A549 (cell line): ENCODE measurements around the gene TSPAN14. TPM values are rescaled to one million over a fixed set of nuclear protein-coding genes. Genes with fewer than 3 reads are reported as not detected.

Source experiments
- ATAC-seq, 2 experiments: fragments of 200-7000 bp in 1 of 2; fragments of >200 bp in 1 of 2; cut with Nextera tagmentation in 1 of 2; cut with Tn5 transposase in 1 of 2; 3 replicates each; pipeline versions ENCODE4 v1.8.0 to v1.9.1; 2018 to 2020; ENCODE audit warnings: mild to moderate bottlenecking in 1 of 2, moderate library complexity in 1 of 2
- CTCF ChIA-PET: fragments of 300-600 bp; sonication (Branson Sonifier 250); formaldehyde crosslinking; extraction: SDS; loops from one replicate; lab custom pipeline; 2021; ENCODE audit warnings: antibody characterized with exemption, inconsistent platforms; lab: Yijun Ruan, JAX
- POLR2A ChIA-PET: fragments of 350-600 bp; formaldehyde crosslinking; extraction: SDS; loops from one replicate; lab custom pipeline; 2021; ENCODE audit warnings: antibody characterized with exemption, inconsistent platforms; lab: Yijun Ruan, JAX
- DNase-seq, 2 experiments: peaks; one replicate each; pipeline versions ENCODE4 v3.0.0 to v3.0.0-alpha.2; 2011 to 2016; ENCODE audit warnings: low read depth in 1 of 2, low spot score in 1 of 2
- FAIRE-seq: peaks from 2 replicates; lab custom pipeline; 2011; peaks lifted over from hg19 to GRCh38; lab: Jason Lieb, UNC
- H3K27ac ChIP-seq, 2 experiments: fragments of >200 bp; sonication (Bioruptor Twin); formaldehyde crosslinking; 3 replicates each; pipeline ENCODE4 v1.5.1; 2016 to 2017
- H3K4me1 ChIP-seq: fragments of >200 bp; sonication (Bioruptor Twin); formaldehyde crosslinking; 3 replicates; pipeline ENCODE4 v1.6.1; 2016
- H3K4me2 ChIP-seq: fragments of >200 bp; sonication (Bioruptor Twin); formaldehyde crosslinking; 3 replicates; pipeline ENCODE4 v1.6.1; 2016
- H3K4me3 ChIP-seq: fragments of >200 bp; sonication (Bioruptor Twin); formaldehyde crosslinking; 3 replicates; pipeline ENCODE4 v1.5.1; 2016
- H3K9me3 ChIP-seq: fragments of >200 bp; sonication (Bioruptor Twin); formaldehyde crosslinking; 3 replicates; pipeline ENCODE4 v1.6.1; 2016
- CEBPB ChIP-seq, 2 experiments: fragments of >200 bp in 1 of 2; sonication (Bioruptor Twin) in 1 of 2; formaldehyde crosslinking in 1 of 2; IDR thresholded peaks; 2 replicates each; pipeline ENCODE4 v1.6.1; 2012 to 2016
- FOSL2 ChIP-seq, 2 experiments: fragments of 450-650 bp in 1 of 2; fragments of >200 bp in 1 of 2; sonication (Bioruptor Twin) in 1 of 2; formaldehyde crosslinking; IDR thresholded peaks; 2 replicates each; pipeline versions ENCODE4 v1.5.0 to v1.6.1; 2016 to 2020; ENCODE audit warnings: mild to moderate bottlenecking in 1 of 2, moderate library complexity in 1 of 2
- GATA3 ChIP-seq: IDR thresholded peaks from 2 replicates; pipeline ENCODE4 v1.6.1; 2012; ENCODE audit warnings: borderline replicate concordance
- HOXB13 ChIP-seq: fragments of 250-450 bp; sonication (Bioruptor Pico); IDR thresholded peaks from 2 replicates; pipeline ENCODE4 v1.5.0; 2020; ENCODE audit warnings: low read depth, mild to moderate bottlenecking, moderate library complexity
- JUN ChIP-seq, 2 experiments: fragments of >200 bp; sonication (Bioruptor Twin); formaldehyde crosslinking; IDR thresholded peaks; 2 replicates in 1 of 2; 3 replicates in 1 of 2; pipeline ENCODE4 v1.6.1; 2016 to 2017
- KDM1A ChIP-seq: fragments of 200-600 bp; sonication (generic); IDR thresholded peaks from 2 replicates; pipeline ENCODE4 v1.6.1; 2016; ENCODE audit warnings: low read depth, mild to moderate bottlenecking
- MYC ChIP-seq: IDR thresholded peaks from 2 replicates; pipeline ENCODE4 v1.6.1; 2012; ENCODE audit warnings: mild to moderate bottlenecking, inconsistent platforms, low read length, improper control_type of control experiment, borderline replicate concordance
- NPAS2 ChIP-seq: fragments of 250-450 bp; sonication (Bioruptor Pico); IDR thresholded peaks from 2 replicates; pipeline ENCODE4 v1.8.0; 2022; ENCODE audit warnings: mild to moderate bottlenecking, moderate library complexity, borderline replicate concordance
- NR3C1 ChIP-seq: fragments of >200 bp; sonication (Bioruptor Twin); formaldehyde crosslinking; IDR thresholded peaks from 3 replicates; pipeline ENCODE4 v1.6.1; 2017
- PHF8 ChIP-seq: fragments of 200-600 bp; sonication (generic); IDR thresholded peaks from 2 replicates; pipeline ENCODE4 v1.6.1; 2016; ENCODE audit warnings: low read depth, mild to moderate bottlenecking, antibody characterized with exemption, moderate library complexity, borderline replicate concordance
- POLR2AphosphoS2 ChIP-seq: conservative IDR thresholded peaks from 2 replicates; pipeline ENCODE4 v1.6.1; 2012; ENCODE audit warnings: low read length, improper control_type of control experiment, inconsistent platforms
- RAD21 ChIP-seq, 2 experiments: fragments of >200 bp in 1 of 2; sonication (Bioruptor Twin) in 1 of 2; formaldehyde crosslinking in 1 of 2; IDR thresholded peaks in 1 of 2; conservative IDR thresholded peaks in 1 of 2; 2 replicates in 1 of 2; 3 replicates in 1 of 2; pipeline ENCODE4 v1.6.1; 2012 to 2018; ENCODE audit warnings: inconsistent platforms in 1 of 2
- RARB ChIP-seq: fragments of 250-450 bp; sonication (Bioruptor Pico); IDR thresholded peaks from 2 replicates; pipeline ENCODE4 v1.8.0; 2021; ENCODE audit warnings: mild to moderate bottlenecking, moderate library complexity
- RNF2 ChIP-seq: fragments of 200-600 bp; sonication (generic); IDR thresholded peaks from 2 replicates; pipeline ENCODE4 v1.6.1; 2016; ENCODE audit warnings: low read depth, mild to moderate bottlenecking, antibody characterized with exemption, moderate library complexity, borderline replicate concordance
- TP53 ChIP-seq: fragments of 250-450 bp; sonication (Bioruptor Pico); IDR thresholded peaks from 2 replicates; pipeline ENCODE4 v1.5.0; 2021; ENCODE audit warnings: mild to moderate bottlenecking, moderate library complexity
- ZFP36 ChIP-seq: fragments of 450-650 bp; IDR thresholded peaks from 2 replicates; pipeline ENCODE4 v1.6.1; 2014; ENCODE audit warnings: borderline replicate concordance; ENCODE audit not compliant: partially characterized antibody
- ZSCAN20 ChIP-seq: fragments of 250-450 bp; sonication (Bioruptor Pico); IDR thresholded peaks from 2 replicates; pipeline ENCODE4 v1.8.0; 2022; ENCODE audit warnings: mild to moderate bottlenecking, moderate library complexity
- WGBS: methylation state at CpG from one replicate; pipeline ENCODE4 v1.1.6; 2017; ENCODE audit errors: missing lambda C conversion rate; 5-methylcytosine and 5-hydroxymethylcytosine counted together
- polyA plus RNA-seq, 4 experiments: library from polyadenylated mRNA; depleted of rRNA in 3 of 4; stranded (reverse); fragments of >200 nt; fragmentation: RNase III in 1 of 4; extraction: RNeasy Plus Mini Kit Qiagen cat#74134 plus additional on column Dnase treatment in 1 of 4; gene quantifications; 2 replicates in 3 of 4; 3 replicates in 1 of 4; pipeline ENCODE4 v1.2.3, GENCODE V29; 2011 to 2017
- TF ChIP-seq, protein P1 (sequence below): fragments of >200 bp; sonication (Bioruptor Twin); formaldehyde crosslinking; IDR thresholded peaks from 2 replicates; pipeline ENCODE4 v1.6.1; 2016
- TF ChIP-seq, protein P2 (sequence below): fragments of 200-600 bp; sonication (generic); IDR thresholded peaks from 2 replicates; pipeline ENCODE4 v1.6.1; 2016; ENCODE audit warnings: antibody characterized with exemption, mild to moderate bottlenecking, moderate library complexity
- TF ChIP-seq, protein P3 (sequence below): IDR thresholded peaks from 2 replicates; pipeline ENCODE4 v1.6.1; 2012

The TSPAN14 gene
- polyA plus RNA-seq, 2 of the 4 experiments (the other 2 are of a cell fraction) = 87.0 to 124 TPM

DNA sequence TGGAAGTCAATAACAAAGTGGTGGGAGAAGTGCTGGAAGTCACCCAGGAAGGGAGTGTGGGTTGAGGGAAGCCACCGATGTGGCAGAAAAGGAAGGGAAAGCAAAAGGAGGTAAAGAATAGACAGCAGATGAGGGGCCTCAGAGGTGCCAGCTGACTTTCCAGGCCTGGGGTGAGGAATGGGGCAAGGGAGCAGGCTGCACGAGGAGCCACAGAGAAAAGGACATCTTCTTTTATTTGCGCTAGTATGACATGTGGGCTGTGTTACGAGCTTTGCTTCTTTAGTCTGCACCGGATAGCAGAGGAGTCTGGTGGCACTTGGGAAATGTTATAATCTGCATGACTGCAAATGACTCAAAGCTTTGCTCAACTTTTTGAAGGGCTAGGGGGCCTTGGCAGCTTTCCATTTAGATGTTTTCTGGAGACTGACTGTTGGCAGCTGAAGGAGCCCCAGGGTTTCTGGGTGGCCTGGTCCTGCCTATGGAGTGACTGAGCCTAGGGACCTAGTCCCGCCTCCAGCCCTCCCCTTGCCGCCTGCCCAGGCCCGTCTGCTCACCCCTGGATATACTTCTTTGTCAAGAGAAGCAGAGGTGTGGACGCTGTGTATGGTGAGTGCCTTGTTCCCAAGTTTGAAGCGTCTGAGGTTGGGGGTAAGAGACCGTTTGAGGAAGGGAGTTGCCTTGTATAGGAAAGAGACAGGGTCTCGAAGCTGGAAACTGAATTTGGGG is 40.7 kb upstream of the TSPAN14 start (continued):
- no peak for TF ChIP-seq PHF8
- no peak for TF ChIP-seq POLR2AphosphoS2
- no peak for TF ChIP-seq JUN (IDR thresholded peaks at IDR 0.05)
- TF ChIP-seq, protein P1, sequence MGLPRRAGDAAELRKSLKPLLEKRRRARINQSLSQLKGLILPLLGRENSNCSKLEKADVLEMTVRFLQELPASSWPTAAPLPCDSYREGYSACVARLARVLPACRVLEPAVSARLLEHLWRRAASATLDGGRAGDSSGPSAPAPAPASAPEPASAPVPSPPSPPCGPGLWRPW = no peak
- no peak for TF ChIP-seq HOXB13 (CRISPR knock-in tag)
- TF ChIP-seq, all 56 proteins: peak for 0

DNA sequence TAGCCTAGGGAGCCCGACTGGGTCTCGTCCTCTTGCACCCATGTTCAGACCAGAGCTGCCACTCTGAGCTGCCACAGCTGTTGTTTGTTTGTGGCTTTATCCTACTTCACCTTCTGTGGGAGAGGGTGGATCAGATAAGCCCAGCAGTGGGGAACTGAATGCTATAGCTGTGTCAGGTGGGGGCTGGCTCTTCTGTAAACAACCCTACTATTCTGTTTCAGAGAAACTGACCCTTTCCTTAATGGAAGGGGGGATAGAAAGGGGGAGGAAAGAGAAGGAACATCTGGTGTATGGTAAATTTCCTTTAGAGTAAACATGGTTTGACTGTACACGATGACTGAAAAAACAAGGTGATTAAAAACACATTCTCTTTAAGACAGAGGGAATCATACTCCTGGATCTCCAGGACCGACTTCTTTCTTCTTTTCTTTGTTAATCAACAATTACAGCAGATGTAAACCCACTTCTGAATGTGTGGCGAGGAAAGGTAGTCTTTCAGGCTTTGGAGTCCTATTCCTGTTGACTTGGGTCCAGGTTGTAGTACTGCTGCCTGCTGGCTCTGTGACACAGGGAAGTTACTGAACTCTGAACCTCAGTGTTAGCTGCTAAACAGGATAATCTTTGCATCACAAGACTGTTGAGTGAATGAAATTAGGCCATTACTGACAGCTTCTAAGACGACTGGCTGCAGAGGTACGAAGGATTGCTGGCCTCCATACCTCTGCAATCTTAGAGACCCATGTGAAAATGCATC is 39.8 kb upstream of the TSPAN14 start:
- DNase-seq = no peak
- no peaks in the 10 kb centered on the region for H3K9me3 ChIP-seq
- ChIA-PET CTCF (interaction anchor here (1.1 to 1.8 kb wide), 4 partner anchors 30 to 285 kb away, joined by 3 to 5 read pairs (median 4); no protein-coding TSS in a partner anchor), POLR2A (no interaction called here)
- no peak for ATAC-seq
- H3K27ac ChIP-seq = no peak overlapping the region
- no peak for TF ChIP-seq KDM1A
- no peak for TF ChIP-seq HOXB13 (CRISPR knock-in tag)
- TF ChIP-seq TP53 (CRISPR knock-in tag) = no peak
- TF ChIP-seq NR3C1 = no peak
- TF ChIP-seq, protein P2, sequence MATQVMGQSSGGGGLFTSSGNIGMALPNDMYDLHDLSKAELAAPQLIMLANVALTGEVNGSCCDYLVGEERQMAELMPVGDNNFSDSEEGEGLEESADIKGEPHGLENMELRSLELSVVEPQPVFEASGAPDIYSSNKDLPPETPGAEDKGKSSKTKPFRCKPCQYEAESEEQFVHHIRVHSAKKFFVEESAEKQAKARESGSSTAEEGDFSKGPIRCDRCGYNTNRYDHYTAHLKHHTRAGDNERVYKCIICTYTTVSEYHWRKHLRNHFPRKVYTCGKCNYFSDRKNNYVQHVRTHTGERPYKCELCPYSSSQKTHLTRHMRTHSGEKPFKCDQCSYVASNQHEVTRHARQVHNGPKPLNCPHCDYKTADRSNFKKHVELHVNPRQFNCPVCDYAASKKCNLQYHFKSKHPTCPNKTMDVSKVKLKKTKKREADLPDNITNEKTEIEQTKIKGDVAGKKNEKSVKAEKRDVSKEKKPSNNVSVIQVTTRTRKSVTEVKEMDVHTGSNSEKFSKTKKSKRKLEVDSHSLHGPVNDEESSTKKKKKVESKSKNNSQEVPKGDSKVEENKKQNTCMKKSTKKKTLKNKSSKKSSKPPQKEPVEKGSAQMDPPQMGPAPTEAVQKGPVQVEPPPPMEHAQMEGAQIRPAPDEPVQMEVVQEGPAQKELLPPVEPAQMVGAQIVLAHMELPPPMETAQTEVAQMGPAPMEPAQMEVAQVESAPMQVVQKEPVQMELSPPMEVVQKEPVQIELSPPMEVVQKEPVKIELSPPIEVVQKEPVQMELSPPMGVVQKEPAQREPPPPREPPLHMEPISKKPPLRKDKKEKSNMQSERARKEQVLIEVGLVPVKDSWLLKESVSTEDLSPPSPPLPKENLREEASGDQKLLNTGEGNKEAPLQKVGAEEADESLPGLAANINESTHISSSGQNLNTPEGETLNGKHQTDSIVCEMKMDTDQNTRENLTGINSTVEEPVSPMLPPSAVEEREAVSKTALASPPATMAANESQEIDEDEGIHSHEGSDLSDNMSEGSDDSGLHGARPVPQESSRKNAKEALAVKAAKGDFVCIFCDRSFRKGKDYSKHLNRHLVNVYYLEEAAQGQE = no peak
- TF ChIP-seq ZSCAN20 (CRISPR knock-in tag) = no peak
- no peak for TF ChIP-seq ZFP36
- no peak for TF ChIP-seq RAD21 (conservative IDR thresholded peaks at IDR 0.05 in 1 of 2, IDR thresholded peaks at IDR 0.05 in 1 of 2)
- TF ChIP-seq RNF2 = no peak
- no peak for TF ChIP-seq MYC
- H3K4me2 ChIP-seq = no peak overlapping the region
- H3K4me1 ChIP-seq = peaks cover 20% of the 10 kb centered on the region
- WGBS = 85% methylated on average over 7 of the region's 7 CpGs
- no peak overlapping the region for H3K4me3 ChIP-seq
- no peak for FAIRE-seq

DNA sequence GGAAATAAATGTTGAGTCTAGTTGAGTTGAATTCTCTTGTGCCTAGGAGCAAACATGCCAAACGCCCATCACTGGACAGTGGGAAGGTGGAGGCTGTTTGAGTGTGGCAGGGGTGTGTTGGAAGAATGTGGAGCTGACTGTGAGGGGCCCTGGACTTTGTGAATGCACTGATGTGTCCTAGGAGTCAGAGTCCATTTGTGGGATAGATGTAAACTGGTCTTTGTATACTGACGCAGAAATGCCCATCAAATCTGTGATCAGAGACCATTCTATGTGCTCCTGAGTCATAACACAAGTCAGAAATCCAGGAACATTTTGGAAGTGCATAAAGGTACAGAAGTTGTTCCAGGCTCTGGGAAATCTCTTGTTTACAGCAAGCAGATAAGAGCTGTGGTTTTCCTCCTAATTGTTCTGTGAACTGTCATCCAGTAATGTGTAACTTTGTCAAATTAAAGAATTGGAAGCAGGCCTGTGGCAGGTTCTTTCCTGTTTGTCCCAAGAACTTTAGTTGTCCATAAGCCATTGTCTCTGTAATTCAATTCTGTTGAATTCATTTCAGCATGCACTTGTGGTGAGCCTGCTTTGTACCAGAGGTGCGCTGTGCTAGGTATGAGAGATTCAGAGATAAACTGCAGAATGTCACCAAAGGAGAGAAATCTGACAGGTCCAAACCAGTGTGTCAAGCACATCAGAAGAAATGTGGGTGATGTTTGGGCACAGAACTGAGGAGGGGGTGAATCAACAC is 38.2 kb upstream of the TSPAN14 start:
- Histone ChIP-seq H3K4me1 (peaks cover 16% of the 10 kb centered on the region), H3K4me2 (no peak overlapping the region), H3K27ac (no peak overlapping the region), H3K9me3 (no peaks in the 10 kb centered on the region), H3K4me3 (no peak overlapping the region)
- 71% methylated on average over 3 of the region's 3 CpGs for WGBS
- TF ChIP-seq, protein P3, sequence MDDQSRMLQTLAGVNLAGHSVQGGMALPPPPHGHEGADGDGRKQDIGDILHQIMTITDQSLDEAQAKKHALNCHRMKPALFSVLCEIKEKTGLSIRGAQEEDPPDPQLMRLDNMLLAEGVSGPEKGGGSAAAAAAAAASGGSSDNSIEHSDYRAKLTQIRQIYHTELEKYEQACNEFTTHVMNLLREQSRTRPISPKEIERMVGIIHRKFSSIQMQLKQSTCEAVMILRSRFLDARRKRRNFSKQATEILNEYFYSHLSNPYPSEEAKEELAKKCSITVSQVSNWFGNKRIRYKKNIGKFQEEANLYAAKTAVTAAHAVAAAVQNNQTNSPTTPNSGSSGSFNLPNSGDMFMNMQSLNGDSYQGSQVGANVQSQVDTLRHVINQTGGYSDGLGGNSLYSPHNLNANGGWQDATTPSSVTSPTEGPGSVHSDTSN = no peak
- no peak for TF ChIP-seq GATA3
- no peak for TF ChIP-seq FOSL2 (IDR thresholded peaks at IDR 0.05)
- TF ChIP-seq FOSL2 (CRISPR knock-in tag; IDR thresholded peaks at IDR 0.05) = no peak
- no peak for TF ChIP-seq NPAS2 (CRISPR knock-in tag)
- TF ChIP-seq RARB (CRISPR knock-in tag) = no peak
- TF ChIP-seq CEBPB (IDR thresholded peaks at IDR 0.05) = no peak
- DNase-seq (no peak), ATAC-seq (no peak), FAIRE-seq (no peak)
- CTCF ChIA-PET = interaction anchor here (1.8 kb wide), 1 partner anchor 28 kb away, joined by 5 read pairs; no protein-coding TSS in a partner anchor
- POLR2A ChIA-PET = no interaction called here
